HG02588 (cell line): Measurements from ENCODE around the gene CCDC18.
A peak's percentile ranks its signal among the peaks of the same experiment; 100 is the strongest.
"Not testable (repeated sequence)": the region's sequence is repeated elsewhere in the genome, so short reads cannot be mapped to it uniquely, and the experiment has no call there.

Source experiments
- ATAC-seq: cut with Tn5 transposase; IDR thresholded peaks from one replicate; pipeline ENCODE4 v1.9.1; 2021; ENCODE audit warnings: mild to moderate bottlenecking, moderate library complexity; ENCODE audit not compliant: unreplicated experiment

The CCDC18 gene

DNA sequence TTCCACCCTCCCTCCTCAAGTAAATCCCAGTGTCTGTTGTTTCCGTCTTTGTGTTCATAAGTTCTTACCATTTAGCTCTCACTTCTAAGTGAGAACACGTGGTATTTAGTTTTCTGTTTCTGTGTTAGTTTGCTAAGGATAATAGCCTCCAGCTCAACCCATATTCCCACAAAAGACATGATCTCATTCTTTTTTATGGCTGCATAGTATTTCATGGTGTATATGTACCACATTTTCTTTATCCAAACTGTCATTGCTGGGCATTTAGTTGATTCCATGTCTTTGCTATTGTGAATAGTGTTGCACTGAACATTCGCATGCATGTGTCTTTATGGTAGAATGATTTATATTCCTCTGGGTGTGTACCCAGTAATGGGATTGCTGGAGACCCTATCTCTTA is 5.9 kb upstream of the CCDC18 start:
- not testable (repeated sequence) for ATAC-seq

DNA sequence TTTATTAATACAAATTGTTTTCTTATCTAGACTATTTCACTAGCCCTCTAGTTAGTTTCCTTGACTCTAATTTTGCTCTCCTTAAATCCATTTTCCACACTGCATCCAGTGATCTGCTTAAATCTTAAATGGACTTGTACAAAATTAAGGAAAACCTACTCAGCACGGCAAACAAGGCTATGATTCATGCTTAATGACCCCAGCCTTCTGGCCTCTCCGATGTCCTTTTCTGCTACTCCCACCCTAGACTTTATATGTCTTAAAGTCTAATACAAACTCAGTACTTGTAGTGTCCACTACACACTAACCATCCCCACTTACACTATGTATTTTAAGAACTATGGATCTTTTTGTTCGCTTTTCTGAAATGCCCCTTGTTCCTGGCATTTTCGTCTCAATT is 2.5 kb upstream of the CCDC18 start:
- ATAC-seq: no peak

DNA sequence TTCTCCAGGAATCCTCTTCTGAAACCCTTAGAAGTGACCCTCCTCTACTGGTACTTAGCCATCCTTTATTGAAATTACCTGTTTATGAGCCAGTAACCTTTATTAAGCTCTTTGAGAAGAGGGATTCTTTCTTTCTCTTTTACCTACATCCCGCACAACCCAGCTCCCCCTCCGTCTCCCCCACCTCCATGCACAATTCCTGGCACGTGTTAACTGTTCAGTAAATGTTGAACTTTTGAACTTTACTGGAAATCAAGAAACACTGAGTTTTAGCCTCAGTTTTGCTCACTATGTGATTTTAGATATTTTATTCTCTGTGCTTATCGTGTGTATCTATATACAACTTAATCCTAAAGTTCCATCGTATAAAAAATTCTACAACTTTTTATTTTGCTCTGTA is 2.1 kb upstream of the CCDC18 start:
- no peak for ATAC-seq

DNA sequence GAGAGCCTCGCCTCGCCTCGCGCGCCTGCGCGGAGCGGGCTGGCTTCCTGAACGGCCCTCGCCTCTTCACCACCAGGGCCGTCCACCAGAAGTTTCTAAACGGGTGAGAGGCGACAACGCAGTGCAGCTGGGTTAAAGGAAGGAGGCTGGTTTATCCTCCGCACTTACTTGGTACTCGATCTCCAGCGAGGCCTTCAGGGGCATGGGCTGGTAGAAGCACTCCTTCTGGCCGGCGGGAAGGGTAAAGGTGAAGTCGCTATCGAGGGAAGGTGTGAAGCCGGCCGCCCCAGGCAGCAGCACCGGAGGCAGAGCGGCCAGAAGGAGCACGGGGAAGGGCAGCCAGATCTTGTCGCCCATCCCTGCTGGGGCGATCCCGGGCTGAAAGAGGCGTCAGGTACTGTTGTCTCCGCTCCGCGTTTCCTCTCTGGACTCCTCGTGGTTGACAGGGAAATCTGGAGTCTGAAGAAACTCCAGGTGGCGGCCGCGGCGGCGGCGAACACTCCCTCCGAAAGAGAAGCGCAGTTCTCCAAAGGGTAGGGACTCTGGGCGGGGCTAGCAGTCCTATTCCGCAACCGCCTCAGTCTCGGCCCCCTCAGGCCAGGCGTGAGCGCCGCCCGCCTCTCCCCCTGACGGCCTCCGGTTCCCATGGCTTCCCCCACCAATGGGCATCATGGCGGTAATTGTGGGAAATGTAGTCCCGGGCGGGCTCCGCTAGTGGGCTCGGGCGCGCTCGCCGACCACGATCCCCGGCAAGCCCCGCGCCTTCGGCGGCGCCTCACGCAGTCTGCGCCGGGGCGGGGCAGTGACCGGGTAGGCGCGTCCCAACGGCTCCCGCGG is 420 bp upstream of the CCDC18 start, which contains the start of gene TMED5:
Gene TMED5, minus strand, starts transcription at position 528 of the 837 bp plus-strand sequence. Its CDS starts 171 bp downstream, at position 357.
- ATAC-seq: peak; percentile 86

DNA sequence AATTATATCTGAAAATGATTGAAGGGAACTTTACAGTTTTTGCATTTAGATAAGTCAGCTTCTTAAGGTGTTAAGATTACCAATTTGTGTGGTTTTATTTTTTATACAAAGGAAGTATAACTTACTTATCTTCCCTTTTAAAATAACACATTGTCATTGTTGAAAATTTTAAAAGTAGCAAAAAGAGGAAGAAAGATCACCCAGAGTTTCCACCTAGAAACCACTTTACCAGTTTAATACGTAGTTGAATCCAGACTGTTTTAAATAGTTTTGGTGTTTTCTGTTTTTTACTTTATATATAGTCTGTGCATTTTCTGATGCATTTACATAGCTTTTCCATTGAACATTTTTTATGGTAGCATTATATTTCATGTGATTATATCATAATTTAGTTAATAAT is 6.1 kb downstream of the CCDC18 start:
- ATAC-seq: no peak

DNA sequence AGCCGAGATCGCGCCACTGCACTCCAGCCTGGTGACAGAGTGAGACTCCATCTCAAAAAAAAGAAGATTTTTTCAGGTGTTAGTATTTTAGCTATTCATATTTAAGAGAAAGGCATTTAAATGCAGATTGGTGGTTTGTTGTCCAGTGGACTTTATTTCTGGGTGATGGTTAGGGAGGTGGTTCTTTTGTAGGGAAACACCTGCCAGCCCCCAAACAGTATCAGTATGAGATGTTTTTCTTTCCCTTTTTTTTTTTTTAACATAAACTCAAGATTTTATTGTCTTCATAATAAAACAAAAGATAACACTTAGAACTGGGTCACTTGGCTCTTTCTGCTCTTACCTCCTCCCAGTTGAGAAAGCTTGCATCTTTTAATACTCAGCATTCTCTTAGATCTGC is 9.9 kb downstream of the CCDC18 start:
- no peak for ATAC-seq

DNA sequence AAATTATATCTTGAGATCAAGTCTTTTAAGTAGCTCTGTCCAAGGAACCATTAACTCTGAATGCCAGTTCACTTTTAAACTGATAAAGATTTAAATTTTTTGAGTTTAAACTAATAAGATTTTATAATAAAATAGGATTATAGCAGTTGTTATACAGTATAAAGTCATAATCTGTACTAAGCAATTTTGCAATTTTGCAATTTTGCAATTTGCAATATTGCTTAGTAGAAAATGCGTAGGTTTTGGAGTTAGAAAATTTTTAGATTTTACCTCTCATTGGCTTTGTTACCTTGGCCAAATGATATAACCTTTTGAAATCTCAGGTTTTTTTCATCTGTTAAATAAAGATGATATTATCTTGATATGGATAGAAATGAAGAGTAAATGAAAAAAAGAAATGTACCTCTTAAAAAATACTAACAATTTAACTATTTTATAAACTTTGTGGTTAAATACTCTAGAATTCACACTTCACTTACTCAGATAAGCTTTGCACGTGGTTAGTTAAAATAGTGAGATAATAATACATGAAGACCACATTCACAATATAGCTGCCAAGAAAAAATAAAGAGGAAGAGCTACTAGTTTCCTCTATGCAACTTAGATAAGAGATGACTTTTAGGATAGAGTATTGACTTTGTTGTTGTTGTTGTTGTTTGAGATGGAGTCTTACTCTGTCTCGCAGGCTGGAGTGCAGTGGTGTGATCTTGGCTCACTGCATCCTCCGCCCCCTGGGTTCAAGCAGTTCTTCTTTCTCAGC is 13.9 kb downstream of the CCDC18 start:
- no peak for ATAC-seq

DNA sequence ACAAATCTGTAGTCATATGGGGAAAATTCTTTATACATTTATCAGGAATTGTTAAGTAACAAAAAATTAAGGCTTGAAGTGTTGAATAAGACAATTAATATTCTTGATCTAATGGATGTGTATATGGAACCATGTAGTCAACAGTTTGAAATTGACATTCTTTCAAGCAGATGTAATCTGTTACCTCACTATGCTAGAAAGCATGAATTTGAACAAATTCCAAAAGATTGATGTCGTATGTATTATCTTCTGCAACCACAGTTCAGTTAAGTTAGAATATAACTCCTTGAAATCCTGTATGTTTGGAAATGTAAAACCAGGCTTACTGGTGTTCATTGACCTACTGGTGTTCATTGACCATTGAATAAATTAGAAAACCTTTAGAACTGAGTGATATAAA is 16.1 kb downstream of the CCDC18 start:
- ATAC-seq: no peak

DNA sequence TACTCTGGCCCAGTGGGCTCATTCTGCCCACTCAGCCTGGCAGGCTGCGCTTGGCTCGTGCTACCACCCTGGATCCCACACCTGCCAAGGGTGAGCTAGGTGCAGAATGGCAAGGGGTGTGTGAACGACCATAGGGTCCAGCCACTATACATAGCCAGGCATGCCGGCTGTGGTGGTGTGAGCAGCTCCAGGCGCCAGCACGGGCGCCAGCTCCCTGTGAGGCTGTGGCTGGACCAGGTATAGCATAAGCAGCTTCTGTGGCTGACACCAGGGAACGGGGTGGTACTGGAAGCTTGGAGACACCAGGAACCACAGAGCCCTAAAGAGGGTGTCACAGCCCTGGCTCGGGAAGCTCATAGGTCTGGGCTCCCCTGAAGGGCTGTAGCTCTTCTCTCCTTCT is 18.6 kb downstream of the CCDC18 start:
- ATAC-seq: no peak

DNA sequence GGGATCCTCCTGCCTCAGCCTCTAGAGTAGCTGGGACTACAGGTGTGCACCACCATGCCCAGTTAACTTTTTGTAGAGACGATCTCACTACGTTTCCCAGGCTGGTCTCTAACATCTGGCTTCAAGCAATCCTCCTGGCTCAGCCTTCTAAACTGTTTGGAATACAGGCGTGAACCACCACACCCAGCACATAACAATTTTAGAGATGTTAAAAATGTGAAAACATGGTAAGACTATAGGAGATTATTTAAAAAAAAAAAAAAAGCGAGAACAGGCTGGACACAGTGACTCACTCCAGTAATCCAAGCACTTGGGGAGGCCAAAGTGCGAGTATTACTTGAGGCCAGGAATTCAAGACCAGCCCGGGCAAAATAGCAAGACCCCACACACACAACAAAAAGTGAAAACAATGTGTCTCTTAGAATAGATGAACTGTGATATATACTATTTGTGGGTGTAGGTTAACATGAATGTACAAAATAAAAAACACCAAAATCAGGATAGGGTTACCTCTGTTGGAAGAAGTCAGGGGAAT is 19.6 kb downstream of the CCDC18 start:
- no peak for ATAC-seq

DNA sequence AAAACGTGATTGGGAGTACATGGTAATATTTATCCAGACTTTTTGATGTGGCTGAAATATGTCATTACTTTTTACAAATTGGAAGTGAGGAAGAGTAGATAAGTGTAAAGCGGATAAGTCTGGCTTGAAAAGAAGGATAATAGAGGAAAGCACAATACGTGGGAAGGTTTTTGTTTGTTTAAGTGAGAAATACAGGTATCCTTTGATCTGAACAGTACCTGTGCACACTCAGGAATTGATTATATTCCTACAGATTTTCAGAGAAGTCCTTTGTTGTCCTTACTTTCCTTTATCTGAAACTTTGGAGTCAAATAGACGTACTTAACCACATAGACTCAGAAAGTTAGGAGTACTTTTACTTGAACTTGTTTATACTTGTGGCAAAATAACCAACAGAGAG is 20.2 kb downstream of the CCDC18 start:
- ATAC-seq: no peak

DNA sequence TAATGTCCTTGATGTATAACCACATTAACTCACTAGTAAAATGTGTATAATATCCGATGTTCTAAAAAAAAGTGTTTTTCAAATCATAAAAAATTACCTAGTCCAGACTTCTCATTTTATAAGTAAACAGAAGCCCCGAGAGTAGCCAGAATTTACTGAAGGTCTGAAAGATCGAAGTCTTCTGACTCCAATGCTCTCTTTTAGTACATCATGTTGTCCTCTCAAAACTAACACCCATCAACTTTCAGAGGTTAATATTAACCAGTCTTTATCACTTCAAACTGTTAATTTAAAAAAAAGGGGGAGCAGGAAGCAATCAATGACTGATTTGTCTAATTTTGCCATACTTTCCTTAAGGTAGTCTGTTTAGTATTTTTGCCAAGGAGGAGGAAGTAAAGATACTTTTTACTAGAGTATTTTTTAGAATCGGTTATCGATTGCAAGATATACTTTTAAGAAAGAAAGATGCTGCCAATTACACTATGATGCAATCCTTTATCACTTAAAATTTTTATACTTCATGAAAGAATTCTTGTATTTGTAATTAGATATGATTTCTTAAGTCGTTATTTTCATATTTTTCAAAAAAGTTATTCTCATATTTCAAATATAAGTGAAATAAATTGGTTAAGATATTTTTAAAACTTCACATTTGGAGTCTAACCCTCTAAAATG is 25.5 kb downstream of the CCDC18 start:
- ATAC-seq: no peak

DNA sequence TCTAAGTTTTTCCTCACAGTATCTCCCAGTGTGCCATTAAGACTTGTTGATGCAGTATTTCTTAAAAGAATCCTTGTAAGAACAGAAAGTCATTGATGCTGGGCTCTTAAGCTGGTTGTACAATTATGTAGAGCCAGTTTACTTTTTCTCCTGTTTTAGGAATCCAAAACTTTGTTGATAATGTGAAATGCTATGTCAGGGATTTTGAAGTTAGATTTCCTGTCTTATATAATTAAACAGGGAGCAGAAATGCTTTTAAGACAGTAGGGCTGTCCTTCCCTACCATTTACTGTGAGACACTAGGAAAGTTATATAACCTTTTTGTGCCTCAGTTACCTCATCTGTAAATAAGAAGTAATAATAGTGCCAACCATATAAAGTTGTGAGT is 26.0 kb downstream of the CCDC18 start:
- ATAC-seq: no peak

DNA sequence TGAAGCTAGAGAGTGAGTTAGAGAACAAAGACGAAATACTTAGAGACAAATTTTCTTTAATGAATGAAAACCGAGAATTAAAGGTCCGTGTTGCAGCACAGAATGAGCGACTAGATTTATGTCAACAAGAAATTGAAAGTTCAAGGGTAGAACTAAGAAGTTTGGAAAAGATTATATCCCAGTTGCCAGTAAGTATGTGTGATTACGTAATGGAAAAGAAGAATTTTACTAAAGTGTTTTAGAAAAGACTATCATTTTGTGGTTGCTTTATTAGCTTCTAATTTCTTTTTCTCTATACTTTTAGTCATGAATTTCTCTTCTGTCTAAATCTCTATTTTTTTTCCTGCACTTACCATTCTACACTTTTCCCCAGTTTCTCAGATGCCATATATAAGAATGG is 26.7 kb downstream of the CCDC18 start:
- no peak for ATAC-seq

DNA sequence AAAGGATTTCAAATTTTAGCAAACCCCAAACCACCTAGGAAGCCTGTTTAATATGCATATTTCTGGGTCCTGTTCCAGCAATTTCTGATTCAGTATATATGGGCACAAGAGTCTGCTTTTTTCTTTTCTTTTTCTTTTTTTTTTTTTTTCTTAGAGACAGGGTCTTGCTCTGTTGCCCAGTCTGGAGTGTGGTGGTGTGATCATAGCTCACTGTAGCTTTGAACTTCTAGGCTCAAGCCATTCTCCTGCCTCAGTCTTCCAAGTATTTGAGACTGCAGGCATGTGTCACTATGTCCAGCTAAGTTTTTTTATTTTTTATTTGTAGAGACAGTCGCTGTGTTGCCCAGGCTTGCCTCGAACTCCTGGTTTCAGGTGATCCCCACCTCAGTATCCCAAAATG is 34.8 kb downstream of the CCDC18 start:
- ATAC-seq: no peak

DNA sequence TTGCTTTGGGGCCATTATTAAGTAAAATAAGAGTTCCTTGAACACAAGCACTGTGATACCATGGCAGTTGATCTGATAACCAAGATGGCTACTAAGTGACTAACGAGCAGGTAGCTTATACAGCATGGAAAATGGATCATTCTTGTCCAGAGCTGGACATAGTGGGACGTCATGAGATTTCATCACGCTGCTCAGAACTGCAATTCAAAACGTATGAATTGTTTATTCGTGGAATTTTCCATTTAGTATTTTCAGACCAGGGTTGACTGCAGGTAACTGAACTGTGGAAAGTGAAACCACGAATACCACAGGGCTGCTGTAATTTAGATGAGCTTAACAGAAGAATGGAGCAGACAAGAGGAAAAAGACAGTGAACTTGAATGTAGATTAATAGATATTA is 38.9 kb downstream of the CCDC18 start:
- ATAC-seq: no peak

DNA sequence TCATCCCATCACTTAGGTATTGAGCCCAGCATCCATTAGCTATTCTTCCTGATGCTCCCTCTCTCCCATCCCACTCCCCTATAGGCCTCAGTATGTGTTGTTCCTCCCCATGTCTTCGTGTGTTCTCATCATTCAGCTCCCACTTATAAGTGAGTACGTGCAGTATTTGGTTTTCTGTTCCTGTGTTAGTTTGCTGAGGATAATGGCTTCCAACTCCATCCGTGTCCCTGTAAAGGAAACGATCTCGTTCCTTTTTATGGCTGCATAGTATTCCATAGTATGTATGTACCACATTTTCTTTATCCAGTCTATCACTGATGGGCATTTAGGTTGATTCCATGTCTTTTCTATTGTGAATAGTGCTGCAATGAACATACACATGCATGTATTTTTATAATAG is 40.2 kb downstream of the CCDC18 start:
- not testable (repeated sequence) for ATAC-seq

DNA sequence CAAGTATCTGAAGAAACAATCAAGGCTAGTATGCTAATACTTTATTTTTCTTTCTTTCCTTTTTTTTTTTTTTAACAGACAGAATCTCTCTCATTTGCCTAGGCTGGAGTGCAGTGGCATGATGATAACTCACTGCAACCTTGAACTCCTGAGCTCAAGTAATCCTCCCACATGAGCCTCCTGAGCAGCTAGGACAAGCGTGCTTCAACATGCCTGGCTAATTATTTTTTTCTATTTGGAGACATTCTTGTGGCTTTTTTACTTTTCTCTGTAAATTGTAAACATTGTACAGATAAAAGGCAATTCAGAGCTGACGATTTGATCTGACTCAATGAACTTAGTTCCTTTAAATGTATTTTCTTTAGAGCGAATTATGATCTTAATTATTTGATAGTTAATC is 41.4 kb downstream of the CCDC18 start:
- no peak for ATAC-seq

DNA sequence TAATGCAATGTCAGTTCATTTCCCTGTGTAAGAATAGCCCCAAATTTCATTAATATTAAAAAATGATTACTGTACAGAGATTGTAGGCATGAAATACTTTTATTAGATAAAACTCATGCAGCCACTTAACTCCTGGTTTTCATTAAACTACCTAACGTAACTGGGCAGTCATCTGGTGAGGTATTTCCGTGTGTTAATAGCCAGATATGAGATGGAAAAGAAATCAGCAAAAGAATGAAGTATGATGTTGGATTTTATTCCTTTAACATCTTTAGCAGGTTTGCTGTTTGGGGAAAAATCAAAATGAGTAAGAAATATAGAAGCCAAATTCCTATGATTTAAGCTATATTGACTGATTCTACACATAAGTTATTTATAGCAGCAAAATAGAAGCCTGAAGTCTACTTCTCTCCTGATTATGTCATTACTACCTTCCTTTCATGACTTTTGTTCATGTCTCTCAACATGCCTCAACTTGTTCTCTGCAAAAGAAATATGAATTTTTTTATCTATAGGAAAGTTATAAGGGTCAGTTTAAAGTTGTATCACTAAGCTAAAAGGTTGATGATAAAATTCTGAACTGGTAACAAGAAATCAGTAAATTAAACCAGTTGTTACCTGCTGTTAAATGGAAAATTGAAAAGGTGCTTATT is 42.6 kb downstream of the CCDC18 start:
- ATAC-seq: no peak

DNA sequence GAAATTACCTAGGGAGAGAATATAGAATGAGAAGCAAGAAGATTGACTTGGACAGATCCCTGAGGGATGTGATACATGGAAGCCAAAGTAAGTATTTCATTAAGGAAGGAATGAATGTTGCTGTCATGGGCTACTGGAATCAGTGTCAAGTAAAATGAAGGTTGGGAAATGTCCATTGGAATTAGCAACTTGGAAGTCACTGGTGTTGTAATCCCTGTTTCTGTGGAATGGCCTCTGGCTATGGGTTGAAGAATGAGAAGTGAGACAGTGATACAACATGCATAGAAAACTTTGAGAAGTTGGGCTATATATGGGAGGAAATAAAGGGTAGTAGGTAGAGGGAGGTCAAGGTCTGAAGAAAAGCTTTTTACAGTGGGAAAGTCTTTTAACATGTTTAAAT is 54.7 kb downstream of the CCDC18 start:
- no peak for ATAC-seq

DNA sequence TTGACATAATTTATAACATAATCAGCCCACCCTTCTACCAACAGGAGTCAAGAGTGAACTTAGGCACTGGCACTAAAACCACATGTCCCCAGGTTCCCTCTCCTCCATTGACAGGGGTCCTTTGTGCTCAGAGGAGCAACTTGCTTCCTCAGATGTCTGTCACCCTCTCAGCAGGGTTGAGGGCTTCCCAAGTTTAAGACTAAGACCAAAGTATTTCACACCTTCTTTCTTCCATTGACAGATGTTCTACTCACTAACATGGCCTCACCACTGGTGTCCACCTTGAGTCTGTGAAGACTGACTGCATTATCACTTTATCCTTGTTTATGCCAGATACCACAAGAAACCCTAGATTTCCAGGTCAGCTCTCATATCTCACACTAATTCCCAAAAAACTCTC is 56.5 kb downstream of the CCDC18 start:
- no peak for ATAC-seq
